Measurements from ENCODE around the gene CDH23.

Gene CDH23

DNA sequence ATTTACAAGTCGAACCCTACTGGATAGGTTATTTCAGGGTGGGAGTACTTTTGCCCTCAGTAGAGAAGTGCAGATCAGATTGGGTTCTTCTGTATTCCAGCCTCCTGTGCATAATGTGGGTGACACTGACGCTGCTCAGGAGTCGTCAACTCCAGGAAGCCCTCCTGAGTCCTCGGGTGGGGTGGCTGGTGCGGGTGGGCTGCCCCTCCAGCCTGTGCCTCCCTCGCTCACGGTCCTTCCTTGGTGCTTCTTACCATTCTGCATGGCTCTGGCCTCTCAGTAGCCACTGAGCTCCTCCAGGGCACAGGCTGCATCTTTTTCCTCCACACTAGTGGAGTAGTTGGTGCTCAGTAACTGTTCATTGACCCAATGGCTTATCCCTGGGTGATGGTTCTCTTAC, 4.3 kb downstream of the CDH23 start:
- DNase-seq = no peak
- Histone ChIP-seq H2AFZ (ENCODE audit: low read length) (no peak overlapping the region), H3K4me1 (ENCODE audit: low read length) (no peaks in the 10 kb centered on the region), H3F3A (ENCODE audit: insufficient read depth, low read length) (no peaks in the 10 kb centered on the region), H3K27me3 (replicated peaks; ENCODE audit: insufficient read depth, low read length) (peaks cover 75% of the 10 kb centered on the region), H3K9me2 (replicated peaks; ENCODE audit: insufficient read depth, low read length) (no peaks in the 10 kb centered on the region), H3K4me3 (ENCODE audit: low read length) (no peak overlapping the region), H3K79me2 (ENCODE audit: low read length) (no peaks in the 10 kb centered on the region), H3K9ac (ENCODE audit: low read length) (no peak overlapping the region), H3K36me3 (replicated peaks; ENCODE audit: insufficient read depth, low read length) (no peaks in the 10 kb centered on the region), H3K4me2 (ENCODE audit: low read depth, low read length) (no peak overlapping the region), H3K9me3 (replicated peaks; ENCODE audit: insufficient read depth, low read length) (no peaks in the 10 kb centered on the region), H3K27ac (ENCODE audit: low read length) (no peak overlapping the region), H4K20me1 (ENCODE audit: insufficient read depth, low read length) (no peaks in the 10 kb centered on the region)
- TF ChIP-seq EZH2phosphoT487 (IDR thresholded peaks at IDR 0.05; ENCODE audit: low read length) = no peak
- TF ChIP-seq, protein P1, sequence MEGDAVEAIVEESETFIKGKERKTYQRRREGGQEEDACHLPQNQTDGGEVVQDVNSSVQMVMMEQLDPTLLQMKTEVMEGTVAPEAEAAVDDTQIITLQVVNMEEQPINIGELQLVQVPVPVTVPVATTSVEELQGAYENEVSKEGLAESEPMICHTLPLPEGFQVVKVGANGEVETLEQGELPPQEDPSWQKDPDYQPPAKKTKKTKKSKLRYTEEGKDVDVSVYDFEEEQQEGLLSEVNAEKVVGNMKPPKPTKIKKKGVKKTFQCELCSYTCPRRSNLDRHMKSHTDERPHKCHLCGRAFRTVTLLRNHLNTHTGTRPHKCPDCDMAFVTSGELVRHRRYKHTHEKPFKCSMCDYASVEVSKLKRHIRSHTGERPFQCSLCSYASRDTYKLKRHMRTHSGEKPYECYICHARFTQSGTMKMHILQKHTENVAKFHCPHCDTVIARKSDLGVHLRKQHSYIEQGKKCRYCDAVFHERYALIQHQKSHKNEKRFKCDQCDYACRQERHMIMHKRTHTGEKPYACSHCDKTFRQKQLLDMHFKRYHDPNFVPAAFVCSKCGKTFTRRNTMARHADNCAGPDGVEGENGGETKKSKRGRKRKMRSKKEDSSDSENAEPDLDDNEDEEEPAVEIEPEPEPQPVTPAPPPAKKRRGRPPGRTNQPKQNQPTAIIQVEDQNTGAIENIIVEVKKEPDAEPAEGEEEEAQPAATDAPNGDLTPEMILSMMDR (IDR thresholded peaks at IDR 0.05; ENCODE audit: low read length) = no peak
- no peak for TF ChIP-seq EZH2 (optimal IDR thresholded peaks at IDR 0.05; ENCODE audit: low read depth, low read length)

DNA sequence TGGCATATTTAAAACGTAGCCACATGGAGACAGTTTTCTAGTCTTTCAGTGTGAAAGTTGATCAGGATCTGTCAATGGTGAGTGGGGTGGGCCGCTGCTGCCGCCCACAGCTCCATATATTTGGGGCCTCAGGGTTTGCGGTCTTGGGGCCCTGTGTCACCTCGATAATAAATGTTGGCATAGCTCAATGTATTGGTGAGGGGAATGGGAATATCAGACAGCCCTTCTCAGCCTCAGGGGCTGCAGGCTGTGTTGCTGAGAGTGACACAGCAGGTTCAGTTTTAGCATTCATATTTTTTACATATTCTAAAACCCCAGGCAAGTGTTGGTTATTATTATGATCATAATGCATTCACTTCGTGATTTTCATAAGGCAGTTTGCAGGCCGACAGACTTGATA, 5.3 kb downstream of the CDH23 start:
- Histone ChIP-seq H3F3A (ENCODE audit: insufficient read depth, low read length) (no peaks in the 10 kb centered on the region), H3K9me2 (replicated peaks; ENCODE audit: insufficient read depth, low read length) (no peaks in the 10 kb centered on the region), H3K27me3 (replicated peaks; ENCODE audit: insufficient read depth, low read length) (peaks cover 71% of the 10 kb centered on the region), H3K4me1 (ENCODE audit: low read length) (no peaks in the 10 kb centered on the region), H3K79me2 (ENCODE audit: low read length) (no peaks in the 10 kb centered on the region), H2AFZ (ENCODE audit: low read length) (no peak overlapping the region), H3K4me3 (ENCODE audit: low read length) (no peak overlapping the region), H3K4me2 (ENCODE audit: low read depth, low read length) (no peak overlapping the region), H3K9ac (ENCODE audit: low read length) (no peak overlapping the region), H3K36me3 (replicated peaks; ENCODE audit: insufficient read depth, low read length) (no peaks in the 10 kb centered on the region), H3K27ac (ENCODE audit: low read length) (no peak overlapping the region), H3K9me3 (replicated peaks; ENCODE audit: insufficient read depth, low read length) (no peaks in the 10 kb centered on the region), H4K20me1 (ENCODE audit: insufficient read depth, low read length) (no peaks in the 10 kb centered on the region)
- DNase-seq = no peak
- TF ChIP-seq EZH2phosphoT487 (IDR thresholded peaks at IDR 0.05; ENCODE audit: low read length) = no peak
- TF ChIP-seq EZH2 (optimal IDR thresholded peaks at IDR 0.05; ENCODE audit: low read depth, low read length) = no peak
- TF ChIP-seq, protein P1 (IDR thresholded peaks at IDR 0.05; ENCODE audit: low read length) = no peak

DNA sequence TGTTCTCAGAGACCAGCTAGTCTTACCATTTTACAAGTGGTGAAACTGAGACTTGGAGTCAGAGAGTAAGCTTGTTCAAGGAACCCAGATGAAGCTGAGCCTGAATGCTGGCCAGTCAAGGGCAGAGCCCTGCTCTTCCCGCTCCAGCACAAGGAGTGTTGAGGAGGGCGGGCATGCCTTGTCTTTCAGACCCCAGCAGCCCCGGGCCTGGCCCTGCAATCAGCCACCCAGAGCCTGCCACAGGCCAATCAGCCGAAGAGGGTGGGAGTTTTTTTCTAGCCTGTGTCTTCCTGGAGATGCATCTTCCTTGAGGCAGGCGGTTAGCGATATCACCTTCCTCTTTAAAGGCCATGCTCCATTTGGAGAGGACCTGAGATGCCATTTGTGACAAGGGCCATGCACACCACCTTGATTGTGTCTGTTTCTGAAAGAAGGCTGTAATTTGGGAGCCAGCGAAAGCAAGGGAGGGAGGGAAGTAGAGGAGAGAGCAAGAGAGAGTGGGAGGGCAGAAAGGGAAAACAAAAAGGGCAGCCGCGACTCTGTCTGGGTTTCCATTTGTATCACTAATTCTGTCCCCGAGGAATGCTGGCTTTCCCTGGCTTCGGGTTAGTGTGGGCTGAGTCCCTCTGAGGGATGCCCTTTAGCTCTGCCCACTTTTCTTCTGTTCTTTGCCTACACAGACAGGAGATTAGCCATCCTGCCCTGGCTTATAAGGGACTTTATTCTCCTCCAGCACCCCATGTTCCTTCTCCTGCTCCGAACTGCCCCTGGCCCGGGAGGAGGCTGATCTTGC, 8.0 kb downstream of the CDH23 start:
- H3K9me2 ChIP-seq (replicated peaks; ENCODE audit: insufficient read depth, low read length) = no peaks in the 10 kb centered on the region
- no peaks in the 10 kb centered on the region for H4K20me1 ChIP-seq (ENCODE audit: insufficient read depth, low read length)
- no peak overlapping the region for H3K9ac ChIP-seq (ENCODE audit: low read length)
- H3K4me1 ChIP-seq (ENCODE audit: low read length) = no peaks in the 10 kb centered on the region
- no peaks in the 10 kb centered on the region for H3F3A ChIP-seq (ENCODE audit: insufficient read depth, low read length)
- TF ChIP-seq, protein P1 (IDR thresholded peaks at IDR 0.05; ENCODE audit: low read length) = no peak
- no peak for TF ChIP-seq EZH2 (optimal IDR thresholded peaks at IDR 0.05; ENCODE audit: low read depth, low read length)
- TF ChIP-seq EZH2phosphoT487 (IDR thresholded peaks at IDR 0.05; ENCODE audit: low read length) = no peak
- no peak overlapping the region for H3K4me2 ChIP-seq (ENCODE audit: low read depth, low read length)
- no peak overlapping the region for H3K4me3 ChIP-seq (ENCODE audit: low read length)
- H3K27me3 ChIP-seq (replicated peaks; ENCODE audit: insufficient read depth, low read length) = peaks cover 45% of the 10 kb centered on the region
- no peaks in the 10 kb centered on the region for H3K36me3 ChIP-seq (replicated peaks; ENCODE audit: insufficient read depth, low read length)
- no peak overlapping the region for H3K27ac ChIP-seq (ENCODE audit: low read length)
- DNase-seq = no peak
- no peaks in the 10 kb centered on the region for H3K9me3 ChIP-seq (replicated peaks; ENCODE audit: insufficient read depth, low read length)
- H2AFZ ChIP-seq (ENCODE audit: low read length) = no peak overlapping the region
- H3K79me2 ChIP-seq (ENCODE audit: low read length) = no peaks in the 10 kb centered on the region

Measured in MM.1S (cell line).